Endothelial cell of umbilical vein (primary cell): ENCODE data around the gene TYK2. TPM values are rescaled to one million over a fixed set of nuclear protein-coding genes. Genes with fewer than 3 reads are reported as not detected.

Experiments
- BruUV-seq: library from RNA; stranded (reverse); fragments of 400-500 nt; replicated peaks from 2 replicates; lab custom pipeline; 2021; lab: Mats Ljungman, UMichigan
- CTCF ChIA-PET: fragments of 300-600, 350-600 bp; sonication (Branson Sonifier 250); formaldehyde crosslinking; loops from one replicate; lab custom pipeline; 2021; ENCODE audit warnings: antibody characterized with exemption, inconsistent platforms; lab: Charles Lee
- POLR2A ChIA-PET: fragments of 300-600, 350-600 bp; sonication (Branson Sonifier 250); formaldehyde crosslinking; loops from one replicate; lab custom pipeline; 2021; ENCODE audit warnings: antibody characterized with exemption, inconsistent platforms; lab: Charles Lee
- DNase-seq: peaks from one replicate; pipeline ENCODE4 v3.0.0-alpha.2; 2011; ENCODE audit warnings: low read depth, low spot score
- FAIRE-seq: peaks from 2 replicates; lab custom pipeline; 2011; peaks lifted over from hg19 to GRCh38; lab: Jason Lieb, UNC
- H2AFZ ChIP-seq: 2 replicates; pipeline ENCODE4 v1.6.0; 2012; ENCODE audit warnings: low read depth, low read length, control low read depth, inconsistent platforms
- H3K27ac ChIP-seq: 2 replicates; pipeline ENCODE4 v1.5.1; 2011; ENCODE audit warnings: low read depth, mild to moderate bottlenecking, control low read depth, low read length, moderate library complexity; ENCODE audit not compliant: insufficient read depth
- H3K27me3 ChIP-seq, 2 experiments: 2 replicates each; pipeline versions ENCODE4 v1.6.0 to v1.6.1; 2011; ENCODE audit warnings: low read length in 2 of 2, mixed read lengths in 1 of 2; ENCODE audit not compliant: control insufficient read depth in 2 of 2, insufficient read depth in 2 of 2
- H3K36me3 ChIP-seq, 2 experiments: 2 replicates in 1 of 2; 3 replicates in 1 of 2; pipeline ENCODE4 v1.5.1; 2011; ENCODE audit warnings: low read length in 2 of 2, mild to moderate bottlenecking in 1 of 2, moderate library complexity in 1 of 2; ENCODE audit not compliant: control insufficient read depth in 2 of 2, insufficient read depth in 2 of 2; ENCODE audit errors: extremely low read depth in 1 of 2
- H3K4me1 ChIP-seq: 3 replicates; pipeline ENCODE4 v1.5.1; 2011; ENCODE audit warnings: mild to moderate bottlenecking, low read length; ENCODE audit not compliant: control insufficient read depth, insufficient read depth; ENCODE audit errors: extremely low read depth
- H3K4me2 ChIP-seq: 2 replicates; pipeline ENCODE4 v1.6.1; 2011; ENCODE audit warnings: low read length, control low read depth, mixed read lengths; ENCODE audit not compliant: insufficient read depth
- H3K4me3 ChIP-seq, 3 experiments: fragments of 200-600 bp in 1 of 3; sonication (generic), shearing (Covaris generic) in 1 of 3; replicated peaks in 1 of 3; 2 replicates each; pipeline ENCODE4 v1.5.1; 2011 to 2016; ENCODE audit warnings: control low read depth in 3 of 3, low read length in 3 of 3, mild to moderate bottlenecking in 2 of 3, inconsistent platforms in 1 of 3, low read depth in 1 of 3, moderate library complexity in 1 of 3; ENCODE audit not compliant: insufficient read depth in 1 of 3
- H3K79me2 ChIP-seq: 2 replicates; pipeline ENCODE4 v1.6.0; 2012; ENCODE audit warnings: low read length, inconsistent platforms; ENCODE audit not compliant: control insufficient read depth, insufficient read depth
- H3K9ac ChIP-seq: replicated peaks from 2 replicates; pipeline ENCODE3; 2011; ENCODE audit warnings: low read length, control low read depth; ENCODE audit not compliant: insufficient read depth; ENCODE audit errors: extremely low read depth
- H3K9me1 ChIP-seq: replicated peaks from 3 replicates; pipeline ENCODE4 v1.6.0; 2011; ENCODE audit warnings: mild to moderate bottlenecking, low read length; ENCODE audit not compliant: control insufficient read depth, insufficient read depth; ENCODE audit errors: extremely low read depth
- H3K9me3 ChIP-seq: replicated peaks from 2 replicates; pipeline ENCODE4 v1.5.1; 2012; ENCODE audit warnings: low read length, inconsistent platforms; ENCODE audit not compliant: control insufficient read depth, insufficient read depth
- H4K20me1 ChIP-seq: replicated peaks from 2 replicates; pipeline ENCODE3; 2011; ENCODE audit warnings: mild to moderate bottlenecking, low read length; ENCODE audit not compliant: control insufficient read depth, insufficient read depth; ENCODE audit errors: extremely low read depth
- CTCF ChIP-seq, 2 donors: IDR thresholded peaks; 1 replicate in 1 of 2; 2 replicates in 1 of 2; pipeline ENCODE4 v1.5.1; 2011; ENCODE audit warnings: low read length in 2 of 2, mild to moderate bottlenecking in 2 of 2, moderate library complexity in 2 of 2, control low read depth in 1 of 2, inconsistent platforms in 1 of 2, low read depth in 1 of 2; ENCODE audit not compliant: insufficient read depth in 1 of 2; ENCODE audit errors: extremely low read depth in 1 of 2
- EZH2 ChIP-seq: IDR thresholded peaks from 2 replicates; pipeline ENCODE4 v1.6.1; 2012; ENCODE audit warnings: borderline replicate concordance, low read depth, mild to moderate bottlenecking, moderate library complexity, low read length, inconsistent platforms; ENCODE audit not compliant: severe bottlenecking
- GATA2 ChIP-seq: IDR thresholded peaks from 2 replicates; pipeline ENCODE4 v1.7.0; 2011; ENCODE audit warnings: low read depth, mild to moderate bottlenecking, moderate library complexity, mixed read lengths, low read length; ENCODE audit not compliant: insufficient read length, insufficient read depth
- JUN ChIP-seq: IDR thresholded peaks from 2 replicates; pipeline ENCODE4 v1.6.1; 2011; ENCODE audit warnings: borderline replicate concordance, low read depth; ENCODE audit not compliant: insufficient read length, insufficient read depth
- MYC ChIP-seq: IDR thresholded peaks from one replicate; pipeline ENCODE4 v1.6.1; 2011; ENCODE audit warnings: mild to moderate bottlenecking, low read depth, low read length
- POLR2A ChIP-seq: IDR thresholded peaks from 2 replicates; pipeline ENCODE4 v1.6.1; 2012; ENCODE audit warnings: low read depth, mild to moderate bottlenecking, control low read depth, low read length
- POLR2AphosphoS5 ChIP-seq: IDR thresholded peaks from 2 replicates; pipeline ENCODE4 v1.6.1; 2012; ENCODE audit warnings: low read depth, mild to moderate bottlenecking, control low read depth, low read length, moderate library complexity; ENCODE audit not compliant: insufficient read depth
- dilution Hi-C: fragments of 300-500 bp; cut with MboI; formaldehyde crosslinking; loops from one replicate; pipeline ENCODE4 v1.15.0; 2019; ENCODE audit warnings: low sequenced_read_pairs; ENCODE audit not compliant: extremely low pct_ligation_motif_present
- intact Hi-C: fragments of 100-400 bp; cut with micrococcal nuclease; formaldehyde crosslinking; loops from one replicate; pipeline ENCODE4 v1.10.0; 2022
- polyA plus RNA-seq, 4 experiments: library from polyadenylated mRNA; depleted of rRNA in 3 of 4; stranded (reverse) in 3 of 4; unstranded in 1 of 4; fragments of >200 nt; gene quantifications; 2 replicates each; pipeline versions ENCODE4 v1.2.1 to v1.2.3, GENCODE V29; 2011 to 2012; ENCODE audit warnings: missing spikeins in 1 of 4
- total RNA-seq: library from RNA; stranded (reverse); gene quantifications from 2 replicates; pipeline ENCODE4 v1.2.3, GENCODE V29; 2021

TYK2 gene
- total and polyA plus RNA-seq, 2 donors (not counting 3 experiments of a cell fraction or from before 2014, with no cell fraction given), result 92.9 to 138 TPM

DNA sequence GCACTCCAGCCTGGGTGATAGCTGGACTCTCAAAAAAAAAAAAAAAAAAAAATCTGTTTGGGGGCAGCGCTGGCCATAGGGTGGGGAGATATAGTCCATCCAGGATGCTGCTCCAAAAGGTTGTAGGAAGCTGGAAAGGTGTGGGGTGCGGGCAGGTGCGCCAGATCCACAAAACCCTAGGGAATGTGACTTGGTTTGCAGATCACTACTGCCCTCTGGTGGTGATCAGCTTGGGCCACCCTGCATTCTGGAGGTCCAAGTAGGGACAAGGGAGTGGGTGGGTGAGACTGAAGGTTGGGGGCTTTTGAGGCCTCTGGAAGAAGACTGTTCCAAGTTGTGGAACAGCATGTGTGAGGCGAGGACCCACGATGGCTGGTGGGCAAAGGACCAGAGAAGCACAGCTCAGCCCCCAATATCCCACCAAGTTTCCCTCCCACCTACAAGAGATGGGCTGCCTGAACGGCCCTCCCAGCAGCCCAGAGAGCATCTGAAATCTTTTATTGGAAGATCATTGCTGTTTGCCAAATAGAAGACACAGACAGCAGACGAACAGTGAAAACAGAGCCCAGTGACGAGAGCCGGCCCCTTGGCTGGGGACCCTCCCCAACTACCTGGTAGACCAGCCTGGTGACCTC is 10.4 kb upstream of the TYK2 start:
- no peak for FAIRE-seq
- H3K27me3 ChIP-seq, result no peaks in the 10 kb centered on the region

More for the DNA sequence above, 10.4 kb upstream of the TYK2 start:
- Histone ChIP-seq H3K4me3 (no peak overlapping the region), H3K36me3 (peaks cover 8 to 35% of the 10 kb centered on the region in 2 experiments), H3K4me2 (no peak overlapping the region), H2AFZ (no peak overlapping the region), H3K9me1 (no peaks in the 10 kb centered on the region), H3K9me3 (no peaks in the 10 kb centered on the region), H3K79me2 (no peaks in the 10 kb centered on the region), H3K9ac (no peak overlapping the region), H4K20me1 (no peaks in the 10 kb centered on the region), H3K27ac (no peak overlapping the region), H3K4me1 (no peaks in the 10 kb centered on the region)
- dilution Hi-C loops (no loop called here), intact Hi-C loops (no loop called here)
- POLR2A ChIA-PET, result interaction anchor here (1.0 kb wide), 1 partner anchor 121 kb away, joined by 5 read pairs; no protein-coding TSS in a partner anchor
- BruUV-seq, result no TSS peak
- CTCF ChIA-PET, result interaction anchor here (0.7 to 10.8 kb wide), 13 partner anchors 9 to 490 kb away, joined by 3 to 606 read pairs (median 6); partner anchors contain the start of genes CDC37, ICAM1, ICAM4 and MRPL4
- TF ChIP-seq GATA2 (no peak), JUN (no peak), POLR2AphosphoS5 (no peak), MYC (no peak), POLR2A (no peak), CTCF (IDR thresholded peaks at IDR 0.05; ENCODE audit: extremely low read depth in 1 of 2, insufficient read depth in 1 of 2, low read depth in 1 of 2, low read length in 2 of 2) (peak; percentile 77 to 87), EZH2 (no peak)
- DNase-seq, result peak; percentile 51
